ENCODE results near the gene SIRT7. TPM values are rescaled to one million over a fixed set of nuclear protein-coding genes. Genes with fewer than 3 reads are reported as not detected.

SIRT7 gene
- total and polyA plus RNA-seq, 11 donors = 3.6 to 13.2 (median 6.8) TPM

DNA sequence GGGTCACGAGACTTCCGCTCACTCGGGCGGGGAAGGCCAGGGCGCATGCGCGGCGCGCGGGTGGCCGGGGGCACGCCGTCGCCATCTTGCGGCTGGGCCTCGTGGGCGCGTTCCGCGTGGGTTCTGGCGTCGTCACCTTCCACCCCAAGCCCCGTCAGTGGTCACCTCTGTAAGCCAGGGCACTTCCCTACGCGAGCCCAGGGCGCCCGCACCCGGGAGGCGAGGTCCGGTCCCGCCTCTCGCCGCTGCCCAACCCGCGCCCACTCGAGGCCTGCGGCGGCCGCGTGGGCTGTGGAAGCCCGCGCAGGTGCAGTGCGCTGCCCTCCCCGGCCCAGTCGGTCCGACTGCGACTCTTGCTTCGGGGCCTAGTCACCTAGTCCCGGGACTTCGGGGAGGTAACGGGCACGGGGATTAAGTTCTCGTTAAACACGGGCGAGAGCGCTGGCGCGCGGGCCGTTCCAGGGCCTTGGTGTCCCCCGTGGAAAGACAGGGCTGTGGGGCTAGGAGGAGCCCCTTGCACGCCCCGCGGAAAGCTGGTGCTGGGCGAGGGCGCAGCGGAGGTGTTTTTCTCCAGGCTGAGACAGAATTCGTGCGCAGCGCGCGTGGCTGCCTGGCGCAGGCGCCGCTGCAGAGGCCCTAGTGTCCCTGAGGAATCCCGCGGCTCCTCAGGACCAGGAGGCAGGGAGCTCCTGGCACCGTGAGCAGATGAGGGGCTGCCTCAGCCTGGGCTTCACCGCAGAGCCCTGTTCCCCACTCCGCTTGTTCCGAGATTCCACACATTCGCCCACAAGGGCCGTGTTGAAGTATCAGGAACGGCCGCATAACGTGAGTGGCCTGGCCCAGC lies 46.4 kb downstream of the SIRT7 start:
- Histone ChIP-seq H3K9me3 (no peaks in the 10 kb centered on the region), H3K27ac (peak overlapping the region; percentile 92 to 100 (median 98)), H3K27me3 (no peaks in the 10 kb centered on the region), H3K4me3 (peak overlapping the region; percentile 54 to 100 (median 95)), H3K4me1 (peaks cover 4 to 55% (median 48%) of the 10 kb centered on the region in 12 donors), H3K36me3 (peaks cover 0 to 31% (median 20%) of the 10 kb centered on the region in 9 donors)
- WGBS, 4 donors = 0 to 2% (median 1%) methylated on average over 18 to 86 of the region's 86 CpGs
- TF ChIP-seq POLR2A (IDR thresholded peaks at IDR 0.05) = peak in 1 of 2 donors; percentile 95
- TF ChIP-seq, protein P1, sequence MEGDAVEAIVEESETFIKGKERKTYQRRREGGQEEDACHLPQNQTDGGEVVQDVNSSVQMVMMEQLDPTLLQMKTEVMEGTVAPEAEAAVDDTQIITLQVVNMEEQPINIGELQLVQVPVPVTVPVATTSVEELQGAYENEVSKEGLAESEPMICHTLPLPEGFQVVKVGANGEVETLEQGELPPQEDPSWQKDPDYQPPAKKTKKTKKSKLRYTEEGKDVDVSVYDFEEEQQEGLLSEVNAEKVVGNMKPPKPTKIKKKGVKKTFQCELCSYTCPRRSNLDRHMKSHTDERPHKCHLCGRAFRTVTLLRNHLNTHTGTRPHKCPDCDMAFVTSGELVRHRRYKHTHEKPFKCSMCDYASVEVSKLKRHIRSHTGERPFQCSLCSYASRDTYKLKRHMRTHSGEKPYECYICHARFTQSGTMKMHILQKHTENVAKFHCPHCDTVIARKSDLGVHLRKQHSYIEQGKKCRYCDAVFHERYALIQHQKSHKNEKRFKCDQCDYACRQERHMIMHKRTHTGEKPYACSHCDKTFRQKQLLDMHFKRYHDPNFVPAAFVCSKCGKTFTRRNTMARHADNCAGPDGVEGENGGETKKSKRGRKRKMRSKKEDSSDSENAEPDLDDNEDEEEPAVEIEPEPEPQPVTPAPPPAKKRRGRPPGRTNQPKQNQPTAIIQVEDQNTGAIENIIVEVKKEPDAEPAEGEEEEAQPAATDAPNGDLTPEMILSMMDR (IDR thresholded peaks at IDR 0.05) = peak in 11 of 12 donors; percentile 6 to 73 (median 52)
- DNase-seq = peak; percentile 95 to 98 (median 96)
- ATAC-seq = peak; percentile 12 to 40 (median 38)
- intact Hi-C loops (cut with DNase I) = loop anchor here in 1 of 10 donors (5.0 kb wide), 1 partner anchor 56 kb away; the partner anchor contains the start of gene MAFG

DNA sequence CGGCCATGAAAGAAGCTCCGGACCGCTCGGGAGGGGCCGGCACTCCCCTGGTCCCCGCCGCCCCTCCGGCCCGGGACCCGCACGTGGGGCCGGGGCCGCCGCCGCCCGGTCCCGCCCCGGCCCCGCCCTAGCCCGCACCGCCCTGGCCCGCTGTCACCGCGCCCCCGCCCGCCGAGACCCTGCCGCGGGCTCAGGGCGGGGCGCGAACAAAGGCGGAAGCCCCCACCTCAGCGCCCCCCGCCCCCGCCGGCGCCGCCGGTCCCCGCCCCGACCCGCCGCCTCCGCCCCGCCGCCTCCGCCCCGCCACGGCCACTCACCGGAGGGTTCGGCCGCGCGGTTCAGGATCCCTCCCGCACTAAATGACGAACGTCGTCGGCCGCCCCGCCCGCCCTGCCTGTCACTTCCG lies 47.0 kb downstream of the SIRT7 start, which contains the start of gene ARHGDIA:
Gene ARHGDIA (minus strand): TSS at position 357 of the 406 bp plus-strand sequence. CDS start 1,407 bp downstream, outside the sequence.
- peak within 1 kb of the TSS; percentile 68 to 100 (median 95) for H3K4me3 ChIP-seq
- H3K36me3 ChIP-seq = peaks cover 0 to 31% (median 20%) of the 10 kb centered on the region in 9 donors
- 0 to 3% (median 1%) methylated on average over 6 to 64 of the region's 64 CpGs; no CpG with 5 or more reads in 1 of the 4 donors for WGBS, 4 donors
- peak within 1 kb of the TSS; percentile 92 to 100 (median 98) for H3K27ac ChIP-seq
- TF ChIP-seq, protein P1 (IDR thresholded peaks at IDR 0.05) = no peak
- TF ChIP-seq POLR2A (IDR thresholded peaks at IDR 0.05) = no peak
- peaks cover 4 to 61% (median 54%) of the 10 kb centered on the region in 12 donors for H3K4me1 ChIP-seq
- intact Hi-C loops (cut with DNase I) = loop anchor here in 1 of 10 donors (5.0 kb wide), 1 partner anchor 56 kb away; the partner anchor contains the start of gene MAFG
- H3K9me3 ChIP-seq = no peaks in the 10 kb centered on the region
- no peaks in the 10 kb centered on the region for H3K27me3 ChIP-seq
- DNase-seq (no peak), ATAC-seq (peak in 3 of 4 donors; percentile 60 to 69 (median 68))

DNA sequence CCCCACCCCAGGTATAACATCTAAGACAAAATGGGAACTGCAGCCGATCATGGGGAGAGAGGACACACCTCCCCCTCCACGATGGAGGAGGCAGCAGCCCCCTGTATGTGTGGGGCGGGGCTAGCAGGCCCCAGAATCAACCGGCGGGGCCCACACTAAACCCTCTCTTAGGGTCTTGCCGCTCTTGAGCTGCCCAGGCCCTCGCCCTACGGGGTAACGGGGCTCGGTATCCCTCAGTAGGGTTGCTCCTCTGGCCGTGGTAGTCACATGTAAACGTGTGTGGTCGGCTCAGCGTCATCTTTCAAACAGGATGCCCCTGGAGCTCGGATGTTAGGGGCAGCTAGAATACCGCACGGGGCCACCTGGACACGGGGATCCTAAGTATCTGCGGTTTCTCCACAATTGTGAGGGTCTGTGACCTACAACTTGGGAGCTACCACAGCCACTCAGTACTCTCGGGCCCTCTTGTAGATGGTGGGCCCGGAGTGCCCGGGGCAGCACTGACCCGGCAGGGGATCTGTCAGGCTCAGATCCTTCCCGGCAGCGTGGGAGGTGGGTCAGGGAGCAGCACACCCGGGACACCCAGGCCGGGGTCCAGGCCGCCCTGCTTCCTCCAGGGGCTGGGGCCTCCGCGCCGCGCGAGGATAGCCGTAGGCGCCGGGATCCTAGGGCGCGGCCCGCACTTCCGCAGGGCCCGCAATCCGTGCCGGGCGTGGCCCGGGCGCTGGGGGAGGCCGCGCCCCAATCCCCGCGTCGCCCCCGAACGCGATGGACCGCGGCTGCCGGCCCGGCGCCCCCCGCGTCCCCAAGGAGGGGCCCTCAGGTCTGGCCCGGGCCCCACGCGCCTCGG lies 47.6 kb downstream of the SIRT7 start:
- peak in 3 of 4 donors; percentile 2 to 13 (median 5) for ATAC-seq
- no peaks in the 10 kb centered on the region for H3K27me3 ChIP-seq
- H3K4me1 ChIP-seq = peaks cover 4 to 64% (median 55%) of the 10 kb centered on the region in 12 donors
- peaks cover 0 to 37% (median 21%) of the 10 kb centered on the region in 9 donors for H3K36me3 ChIP-seq
- no peaks in the 10 kb centered on the region for H3K9me3 ChIP-seq
- DNase-seq = peak in 3 of 5 donors; percentile 45 to 64 (median 51)
- H3K27ac ChIP-seq = peak overlapping the region; percentile 92 to 100 (median 98)
- peak overlapping the region; percentile 53 to 100 (median 95) for H3K4me3 ChIP-seq
- TF ChIP-seq POLR2A (IDR thresholded peaks at IDR 0.05) = no peak
- TF ChIP-seq, protein P1 (IDR thresholded peaks at IDR 0.05) = no peak
- intact Hi-C loops (cut with DNase I) = loop anchor here in 1 of 10 donors (5.0 kb wide), 1 partner anchor 57 kb away; the partner anchor contains the start of gene MAFG
- 2 to 3% (median 3%) methylated on average over 47 to 65 of the region's 65 CpGs for WGBS, 4 donors

Measured in heart left ventricle (tissue), 16 donors.